GM06990 (cell line): ENCODE data around the gene LIN7B.

ENCODE experiments used
- DNase-seq: peaks from one replicate; pipeline ENCODE4 v3.0.0-alpha.2; 2011; ENCODE audit not compliant: insufficient read length; ENCODE audit errors: extremely low read depth
- H3K27me3 ChIP-seq: replicated peaks from 2 replicates; pipeline ENCODE4 v1.6.0; 2011; ENCODE audit warnings: low read length; ENCODE audit not compliant: control insufficient read depth, insufficient read depth
- H3K36me3 ChIP-seq: 2 replicates; pipeline ENCODE4 v1.5.1; 2011; ENCODE audit warnings: low read length; ENCODE audit not compliant: control insufficient read depth, insufficient read depth
- H3K4me3 ChIP-seq: replicated peaks from 2 replicates; pipeline ENCODE4 v1.5.1; 2011; ENCODE audit warnings: low read depth, mild to moderate bottlenecking, control low read depth, low read length
- CTCF ChIP-seq: IDR thresholded peaks from 2 replicates; pipeline ENCODE4 v1.5.1; 2011; ENCODE audit warnings: low read length, control low read depth, mild to moderate bottlenecking, inconsistent platforms; ENCODE audit not compliant: insufficient read depth, poor library complexity, severe bottlenecking

LIN7B gene

GRCh38 chr19:49091391-49092038 is 22.7 kb upstream of the LIN7B start:
- Histone ChIP-seq H3K36me3 (peaks cover 29% of the 10 kb centered on the region), H3K27me3 (no peaks in the 10 kb centered on the region), H3K4me3 (no peak overlapping the region)
- TF ChIP-seq CTCF = no peak
- DNase-seq = no peak

GRCh38 chr19:49092686-49093085 is 21.5 kb upstream of the LIN7B start:
- Histone ChIP-seq H3K27me3 (no peaks in the 10 kb centered on the region), H3K36me3 (peaks cover 26% of the 10 kb centered on the region), H3K4me3 (no peak overlapping the region)
- TF ChIP-seq CTCF = no peak
- no peak for DNase-seq

GRCh38 chr19:49094505-49095482 is 19.4 kb upstream of the LIN7B start:
- TF ChIP-seq CTCF = no peak
- Histone ChIP-seq H3K36me3 (peaks cover 36% of the 10 kb centered on the region), H3K27me3 (no peaks in the 10 kb centered on the region), H3K4me3 (no peak overlapping the region)
- DNase-seq = no peak

GRCh38 chr19:49097453-49098288 is 16.5 kb upstream of the LIN7B start:
- peak; percentile 99 for TF ChIP-seq CTCF
- H3K4me3 ChIP-seq = no peak overlapping the region
- DNase-seq = no peak
- H3K27me3 ChIP-seq = no peaks in the 10 kb centered on the region
- peaks cover 32% of the 10 kb centered on the region for H3K36me3 ChIP-seq

- peaks cover 42% of the 10 kb centered on the region for H3K36me3 ChIP-seq
- no peak overlapping the region for H3K4me3 ChIP-seq
- no peaks in the 10 kb centered on the region for H3K27me3 ChIP-seq
- no peak for TF ChIP-seq CTCF
- DNase-seq = no peak
Observed at GRCh38 chr19:49098795-49099194, 15.4 kb upstream of the LIN7B start.
